BJ (cell line): Measurements from ENCODE around the gene TSHZ2. TPM values are rescaled to one million over a fixed set of nuclear protein-coding genes. Genes with fewer than 3 reads are reported as not detected.

ENCODE experiments used
- CTCF ChIA-PET: fragments of 350-600 bp; formaldehyde crosslinking; extraction: SDS; loops from one replicate; lab custom pipeline; 2021; ENCODE audit warnings: antibody characterized with exemption, inconsistent platforms; lab: Yijun Ruan, JAX
- POLR2A ChIA-PET: fragments of 300-600 bp; sonication (Branson Sonifier 250); formaldehyde crosslinking; extraction: SDS; loops from one replicate; lab custom pipeline; 2021; ENCODE audit warnings: antibody characterized with exemption; lab: Charles Lee
- DNase-seq: peaks from one replicate; pipeline ENCODE4 v3.0.0-alpha.2; 2011; ENCODE audit warnings: low read depth
- H3K27me3 ChIP-seq: 2 replicates; pipeline ENCODE4 v1.6.0; 2011; ENCODE audit warnings: low read length; ENCODE audit not compliant: control insufficient read depth, insufficient read depth
- H3K36me3 ChIP-seq: 2 replicates; pipeline ENCODE4 v1.5.1; 2011; ENCODE audit warnings: low read length; ENCODE audit not compliant: control insufficient read depth, insufficient read depth
- H3K4me3 ChIP-seq: 2 replicates; pipeline ENCODE4 v1.5.1; 2011; ENCODE audit warnings: low read depth, mild to moderate bottlenecking, control low read depth, low read length
- CTCF ChIP-seq: IDR thresholded peaks from 2 replicates; pipeline ENCODE4 v1.5.1; 2011; ENCODE audit warnings: low read depth, mild to moderate bottlenecking, control low read depth, inconsistent platforms, low read length, moderate library complexity; ENCODE audit not compliant: insufficient read depth
- polyA plus RNA-seq: library from polyadenylated mRNA; depleted of rRNA; stranded (reverse); fragments of >200 nt; gene quantifications from 2 replicates; pipeline ENCODE4 v1.2.3, GENCODE V29; 2011

The TSHZ2 gene
- polyA plus RNA-seq, 1 experiment, result not detected

GRCh38 chr20:52978851-52979250 is 6.7 kb downstream of the TSHZ2 start:
- ChIA-PET POLR2A (no interaction called here), CTCF (interaction anchor here (0.8 kb wide), 1 partner anchor 12 kb away, joined by 3 read pairs; no protein-coding TSS in a partner anchor)
- Histone ChIP-seq H3K4me3 (no peak overlapping the region), H3K36me3 (no peaks in the 10 kb centered on the region), H3K27me3 (no peaks in the 10 kb centered on the region)
- no peak for DNase-seq
- no peak for TF ChIP-seq CTCF

- Histone ChIP-seq H3K4me3 (no peak overlapping the region), H3K27me3 (no peaks in the 10 kb centered on the region), H3K36me3 (no peaks in the 10 kb centered on the region)
- no peak for TF ChIP-seq CTCF
- CTCF ChIA-PET, result no interaction called here
- DNase-seq, result no peak
- POLR2A ChIA-PET, result no interaction called here
Observed at GRCh38 chr20:52981051-52981450, 8.9 kb downstream of the TSHZ2 start.

DNA sequence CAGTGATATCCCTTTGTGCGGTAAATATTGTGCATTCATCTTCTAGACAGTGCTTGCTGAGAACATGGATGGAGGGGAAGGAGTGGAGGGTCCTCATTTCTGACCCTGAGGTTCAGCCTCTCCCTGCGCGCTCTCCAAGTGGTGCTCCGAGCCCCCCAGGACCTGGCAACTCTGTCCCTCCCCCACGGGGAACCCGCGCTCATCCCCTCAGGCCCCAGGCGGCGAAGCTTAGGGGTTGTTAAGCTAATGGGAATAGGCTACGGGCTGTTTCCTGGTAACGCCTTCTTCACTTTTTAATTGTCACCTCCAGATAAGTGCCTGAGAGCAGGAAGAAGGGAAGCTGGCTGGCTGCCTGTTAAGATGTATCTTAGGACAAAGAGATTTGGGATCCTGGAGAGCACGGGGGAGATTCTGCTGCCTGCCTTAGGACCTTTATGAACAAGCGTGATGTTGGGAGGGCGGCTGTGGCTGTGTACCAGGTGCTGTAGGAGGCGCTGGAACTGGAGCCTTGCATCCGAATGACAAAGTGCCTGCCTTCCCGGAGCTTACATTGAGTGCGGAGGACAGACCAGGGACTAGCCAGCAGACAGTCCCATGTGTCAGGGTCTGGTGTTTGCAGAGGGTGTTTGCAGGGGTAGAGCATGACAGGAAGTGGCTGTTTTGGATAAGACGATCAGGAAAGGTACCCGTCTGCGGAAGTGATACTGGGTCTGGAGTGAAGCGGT is 11.7 kb downstream of the TSHZ2 start:
- ChIA-PET POLR2A (no interaction called here), CTCF (no interaction called here)
- Histone ChIP-seq H3K4me3 (no peak overlapping the region), H3K27me3 (no peaks in the 10 kb centered on the region), H3K36me3 (no peaks in the 10 kb centered on the region)
- TF ChIP-seq CTCF, result no peak
- DNase-seq, result no peak

GRCh38 chr20:52984451-52984810 is 12.3 kb downstream of the TSHZ2 start:
- H3K27me3 ChIP-seq, result no peaks in the 10 kb centered on the region
- POLR2A ChIA-PET, result no interaction called here
- CTCF ChIA-PET, result no interaction called here
- no peak for TF ChIP-seq CTCF
- H3K4me3 ChIP-seq, result no peak overlapping the region
- H3K36me3 ChIP-seq, result no peaks in the 10 kb centered on the region
- no peak for DNase-seq

DNA sequence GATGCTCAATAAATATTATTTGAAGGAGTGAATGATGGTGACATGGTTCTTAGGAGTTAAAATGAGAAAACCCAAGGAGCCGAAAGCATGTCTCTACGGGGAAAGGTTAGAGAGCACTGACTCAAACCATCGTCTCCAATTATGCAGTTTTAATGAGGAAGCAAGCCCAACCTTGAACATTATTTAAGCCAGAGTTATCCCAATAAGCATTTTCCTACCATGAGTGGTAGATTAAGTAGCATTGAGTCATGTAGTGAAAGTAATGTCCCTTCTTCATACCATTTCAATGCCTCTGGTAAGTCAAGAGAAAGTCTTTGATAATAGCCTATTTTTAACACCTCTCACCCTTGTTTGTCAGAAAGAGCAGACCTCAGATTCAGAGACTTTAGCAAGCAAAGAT is 13.5 kb downstream of the TSHZ2 start:
- Histone ChIP-seq H3K36me3 (no peaks in the 10 kb centered on the region), H3K27me3 (no peaks in the 10 kb centered on the region), H3K4me3 (no peak overlapping the region)
- TF ChIP-seq CTCF, result no peak
- ChIA-PET CTCF (no interaction called here), POLR2A (no interaction called here)
- DNase-seq, result no peak
